K562 (cell line): Measurements from ENCODE around the gene KTN1.

ENCODE experiments used
- DACH1 ChIP-seq: fragments of 450-650 bp; IDR thresholded peaks from 2 replicates; pipeline ENCODE4 v1.6.1; 2018; ENCODE audit not compliant: partially characterized antibody
- RAD21 ChIP-seq, 2 experiments: fragments of 250-450 bp in 1 of 2; fragments of 450-650 bp in 1 of 2; sonication (Bioruptor Pico) in 1 of 2; formaldehyde crosslinking in 1 of 2; IDR thresholded peaks in 1 of 2; conservative IDR thresholded peaks in 1 of 2; 2 replicates each; pipeline versions ENCODE4 v1.4.0 to v1.8.0; 2020 to 2022; ENCODE audit warnings: mild to moderate bottlenecking in 2 of 2, moderate library complexity in 1 of 2

GRCh38 chr14:55665067-55665675, 85.2 kb downstream of the KTN1 start:
- TF ChIP-seq RAD21 (CRISPR knock-in tag; conservative IDR thresholded peaks at IDR 0.05 in 1 of 2, IDR thresholded peaks at IDR 0.05 in 1 of 2) (no peak), DACH1 (no peak)
